OCI-LY3 (cell line): Measurements from ENCODE around the gene HOXD1.

ENCODE experiments used
- H2AFZ ChIP-seq: fragments of 200-600, 300-600 bp; shearing (Covaris generic); 2 replicates; pipeline ENCODE4 v1.6.0; 2014; ENCODE audit warnings: antibody characterized with exemption, low read depth, low read length
- H3K27ac ChIP-seq: fragments of 200-600, 300-600 bp; sonication (generic); 2 replicates; pipeline ENCODE4 v1.5.1; 2014; ENCODE audit warnings: mild to moderate bottlenecking, low read length, moderate library complexity, mixed read lengths
- H3K27me3 ChIP-seq: fragments of 200-600, 300-600 bp; sonication (generic); 2 replicates; pipeline ENCODE4 v1.6.1; 2014; ENCODE audit warnings: low read depth, low read length, mixed read lengths
- H3K36me3 ChIP-seq: fragments of 200-600, 300-600 bp; sonication (generic); replicated peaks from 2 replicates; pipeline ENCODE3; 2014; ENCODE audit warnings: low read depth, low read length, mixed read lengths
- H3K4me1 ChIP-seq: fragments of 300-600, 200-600 bp; sonication (generic); 2 replicates; pipeline ENCODE4 v1.6.1; 2014; ENCODE audit warnings: low read length, mixed read lengths
- H3K4me2 ChIP-seq: fragments of 200-600, 300-600 bp; sonication (generic); 2 replicates; pipeline ENCODE4 v1.6.1; 2014; ENCODE audit warnings: low read length, mixed read lengths
- H3K4me3 ChIP-seq: fragments of 300-600, 200-600 bp; sonication (generic); 2 replicates; pipeline ENCODE4 v1.5.1; 2014; ENCODE audit warnings: antibody characterized with exemption, mild to moderate bottlenecking, low read length, moderate library complexity
- H3K79me2 ChIP-seq: fragments of 300-600, 200-600 bp; shearing (Covaris generic); 2 replicates; pipeline ENCODE4 v1.6.1; 2014; ENCODE audit warnings: mild to moderate bottlenecking, low read length, mixed read lengths
- H3K9ac ChIP-seq: fragments of 300-600, 200-600 bp; shearing (Covaris generic); 2 replicates; pipeline ENCODE4 v1.6.0; 2014; ENCODE audit warnings: mild to moderate bottlenecking, low read length, moderate library complexity
- H3K9me3 ChIP-seq: fragments of 200-600, 300-600 bp; shearing (Covaris generic); 2 replicates; pipeline ENCODE4 v1.6.1; 2014; ENCODE audit warnings: low read length, mixed read lengths; ENCODE audit not compliant: insufficient read depth
- H4K20me1 ChIP-seq: fragments of 200-600, 300-600 bp; sonication (generic); 2 replicates; pipeline ENCODE4 v1.6.1; 2016; ENCODE audit warnings: low read length, mixed read lengths; ENCODE audit not compliant: insufficient read depth
- EZH2phosphoT487 ChIP-seq: fragments of 200-600 bp; shearing (Covaris generic); IDR thresholded peaks from 2 replicates; pipeline ENCODE4 v1.6.1; 2018; ENCODE audit warnings: antibody characterized with exemption, mixed run types, low read depth
- TF ChIP-seq, protein P1 (sequence below): fragments of 200-600, 300-600 bp; sonication (generic); IDR thresholded peaks from 2 replicates; pipeline ENCODE4 v1.5.1; 2014; ENCODE audit warnings: antibody characterized with exemption, low read length, low read depth

The HOXD1 gene

DNA sequence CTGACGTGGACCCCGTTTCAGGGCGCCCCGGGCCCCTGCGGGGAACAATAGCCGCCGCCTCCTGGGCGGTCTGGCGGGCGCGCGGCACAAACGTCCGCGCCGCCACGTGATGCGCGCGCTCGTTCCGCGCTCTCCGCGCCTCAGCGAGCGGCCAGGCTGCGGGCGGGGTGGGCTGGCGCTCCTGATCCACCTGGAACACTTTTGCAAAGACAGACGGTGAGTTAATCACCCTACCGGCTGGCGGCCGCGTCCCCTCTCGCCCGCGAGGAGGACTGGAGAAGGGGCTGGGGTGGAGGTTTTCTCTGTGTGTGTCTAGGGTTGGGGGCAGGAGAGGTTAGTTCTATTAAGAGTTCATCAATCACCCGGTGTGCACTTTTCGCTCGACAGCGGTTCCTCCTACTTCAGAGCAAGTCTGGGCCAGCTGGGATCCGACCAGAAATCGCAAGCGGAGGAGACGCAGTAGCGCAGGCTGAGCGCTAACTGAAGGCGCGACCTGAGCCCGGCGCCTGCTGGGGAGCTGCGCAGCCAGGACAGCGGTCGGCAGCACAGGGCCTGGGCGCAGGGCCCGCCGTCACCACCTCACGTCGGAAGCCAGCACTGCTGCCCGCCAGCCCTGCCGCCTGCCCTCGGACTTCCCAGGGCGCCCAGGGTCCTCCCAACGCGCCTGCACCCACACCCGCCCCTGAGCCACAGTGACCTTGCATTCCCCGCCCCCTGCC, 10.3 kb upstream of the HOXD1 start:
- 0 out of 2 replicates have a peak, but pooled peaks cover 3% of the 10 kb centered on the region for H3K27me3 ChIP-seq

DNA sequence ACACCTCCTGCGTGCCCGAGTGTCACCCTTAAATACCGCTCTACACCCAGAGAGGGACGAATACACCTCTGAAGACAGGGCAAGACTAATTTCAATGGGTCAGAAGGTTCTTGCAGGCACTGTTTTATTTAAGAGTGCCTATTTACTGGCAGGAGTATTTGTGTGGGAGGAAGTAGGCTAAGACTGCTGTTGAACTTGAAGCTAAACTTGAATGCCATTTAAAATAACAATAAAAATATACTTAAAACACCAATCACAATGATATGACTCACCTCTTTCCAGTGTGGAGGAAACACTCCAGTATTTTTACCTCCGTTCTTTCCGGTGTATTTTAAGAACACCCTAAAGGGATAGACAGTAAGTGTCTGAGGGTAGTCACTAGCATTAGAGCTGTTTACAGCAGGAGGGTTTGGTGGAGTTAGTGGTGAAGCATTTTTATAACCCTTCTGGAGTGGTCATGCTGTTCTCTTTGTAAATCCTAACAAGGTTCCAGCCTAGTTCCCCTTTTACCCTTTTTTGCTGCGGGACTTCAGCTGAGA, 9.6 kb upstream of the HOXD1 start:
- Histone ChIP-seq H4K20me1 (no peaks in the 10 kb centered on the region), H3K9me3 (no peaks in the 10 kb centered on the region), H2AFZ (no peak overlapping the region), H3K4me2 (no peak overlapping the region), H3K27me3 (0 out of 2 replicates have a peak, but pooled peaks cover 3% of the 10 kb centered on the region), H3K9ac (no peak overlapping the region), H3K4me1 (no peaks in the 10 kb centered on the region), H3K79me2 (no peaks in the 10 kb centered on the region), H3K4me3 (no peak overlapping the region), H3K27ac (no peak overlapping the region), H3K36me3 (no peaks in the 10 kb centered on the region)
- TF ChIP-seq, protein P1, sequence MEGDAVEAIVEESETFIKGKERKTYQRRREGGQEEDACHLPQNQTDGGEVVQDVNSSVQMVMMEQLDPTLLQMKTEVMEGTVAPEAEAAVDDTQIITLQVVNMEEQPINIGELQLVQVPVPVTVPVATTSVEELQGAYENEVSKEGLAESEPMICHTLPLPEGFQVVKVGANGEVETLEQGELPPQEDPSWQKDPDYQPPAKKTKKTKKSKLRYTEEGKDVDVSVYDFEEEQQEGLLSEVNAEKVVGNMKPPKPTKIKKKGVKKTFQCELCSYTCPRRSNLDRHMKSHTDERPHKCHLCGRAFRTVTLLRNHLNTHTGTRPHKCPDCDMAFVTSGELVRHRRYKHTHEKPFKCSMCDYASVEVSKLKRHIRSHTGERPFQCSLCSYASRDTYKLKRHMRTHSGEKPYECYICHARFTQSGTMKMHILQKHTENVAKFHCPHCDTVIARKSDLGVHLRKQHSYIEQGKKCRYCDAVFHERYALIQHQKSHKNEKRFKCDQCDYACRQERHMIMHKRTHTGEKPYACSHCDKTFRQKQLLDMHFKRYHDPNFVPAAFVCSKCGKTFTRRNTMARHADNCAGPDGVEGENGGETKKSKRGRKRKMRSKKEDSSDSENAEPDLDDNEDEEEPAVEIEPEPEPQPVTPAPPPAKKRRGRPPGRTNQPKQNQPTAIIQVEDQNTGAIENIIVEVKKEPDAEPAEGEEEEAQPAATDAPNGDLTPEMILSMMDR: no peak
- TF ChIP-seq EZH2phosphoT487: no peak

More for the DNA sequence above, 10.3 kb upstream of the HOXD1 start:
- Histone ChIP-seq H3K36me3 (no peaks in the 10 kb centered on the region), H3K4me3 (no peak overlapping the region), H4K20me1 (no peaks in the 10 kb centered on the region), H3K4me1 (no peaks in the 10 kb centered on the region), H3K79me2 (no peaks in the 10 kb centered on the region), H3K9me3 (no peaks in the 10 kb centered on the region), H3K9ac (no peak overlapping the region), H3K27ac (no peak overlapping the region), H3K4me2 (no peak overlapping the region), H2AFZ (no peak overlapping the region)
- TF ChIP-seq, protein P1: no peak
- TF ChIP-seq EZH2phosphoT487: no peak

DNA sequence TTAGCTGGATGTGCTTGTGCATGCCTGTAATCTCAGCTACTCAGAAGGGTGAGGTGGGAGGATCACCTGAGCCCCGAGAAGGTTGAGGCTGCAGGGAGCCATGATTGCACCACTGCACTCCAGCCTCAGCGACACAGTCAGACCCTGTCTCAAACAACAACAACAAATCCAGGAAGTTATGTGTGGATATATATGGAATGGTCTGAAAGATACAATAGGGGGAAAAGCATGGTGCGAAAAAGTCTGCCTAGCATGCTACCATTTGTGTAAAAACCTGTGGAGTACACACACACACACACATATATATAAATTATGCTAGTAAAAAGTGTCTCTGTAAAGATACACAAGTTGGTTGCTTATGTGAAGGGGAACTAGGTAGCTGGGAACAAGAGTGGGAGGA, 6.9 kb upstream of the HOXD1 start:
- Histone ChIP-seq H3K4me1 (no peaks in the 10 kb centered on the region), H3K27ac (no peak overlapping the region), H3K4me2 (no peak overlapping the region), H3K79me2 (no peaks in the 10 kb centered on the region), H3K27me3 (0 out of 2 replicates have a peak, but pooled peaks cover 3% of the 10 kb centered on the region), H3K36me3 (no peaks in the 10 kb centered on the region), H3K4me3 (no peak overlapping the region), H2AFZ (no peak overlapping the region), H4K20me1 (no peaks in the 10 kb centered on the region), H3K9ac (no peak overlapping the region), H3K9me3 (no peaks in the 10 kb centered on the region)
- no peak for TF ChIP-seq EZH2phosphoT487
- TF ChIP-seq, protein P1: no peak

DNA sequence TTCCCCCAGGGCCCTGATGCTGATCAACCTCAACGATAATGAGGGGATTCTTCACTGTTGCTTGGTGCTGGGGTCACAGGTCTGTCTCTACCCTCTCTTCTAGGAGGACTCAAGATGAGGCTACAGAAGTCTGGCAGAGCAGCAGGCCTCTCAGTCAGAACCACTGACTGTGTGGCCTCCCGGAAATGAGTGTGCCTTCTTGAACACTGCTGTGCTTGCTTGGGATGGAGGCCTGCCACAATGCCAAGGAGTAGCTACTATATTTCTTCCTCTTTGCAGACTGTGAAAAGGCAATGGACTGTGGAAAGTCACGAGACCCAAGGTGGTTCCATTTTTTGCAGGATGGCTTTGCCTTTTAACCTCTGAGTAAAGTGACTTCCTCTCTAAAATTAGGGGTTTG, 5.8 kb upstream of the HOXD1 start:
- H3K4me3 ChIP-seq: no peak overlapping the region
- no peak overlapping the region; the same call in 1 of the 2 replicates for H2AFZ ChIP-seq
- no peak overlapping the region for H3K4me2 ChIP-seq
- H3K36me3 ChIP-seq: no peaks in the 10 kb centered on the region
- H3K27me3 ChIP-seq: 0 out of 2 replicates have a peak, but pooled peaks cover 3% of the 10 kb centered on the region
- no peak overlapping the region for H3K27ac ChIP-seq
- no peak overlapping the region for H3K9ac ChIP-seq
- TF ChIP-seq EZH2phosphoT487: no peak
- TF ChIP-seq, protein P1: no peak
- H3K9me3 ChIP-seq: no peaks in the 10 kb centered on the region
- no peaks in the 10 kb centered on the region for H3K79me2 ChIP-seq
- H4K20me1 ChIP-seq: no peaks in the 10 kb centered on the region
- H3K4me1 ChIP-seq: no peaks in the 10 kb centered on the region
